GM04504 (cell line): Measurements from ENCODE around the gene ANO2.
A peak's percentile ranks its signal among the peaks of the same experiment; 100 is the strongest.

Experiments used
- DNase-seq: peaks from one replicate; pipeline ENCODE4 v3.0.0-alpha.2; 2012; ENCODE audit warnings: low read depth

ANO2 gene

GRCh38 chr12:5817246-5817645 lies 127.8 kb downstream of the ANO2 start:
- no peak for DNase-seq

GRCh38 chr12:5809586-5809985 lies 135.5 kb downstream of the ANO2 start:
- DNase-seq = no peak

- peak; percentile 77 for DNase-seq
Measured at GRCh38 chr12:5808981-5809380, 136.1 kb downstream of the ANO2 start.

GRCh38 chr12:5807514-5808219 lies 137.4 kb downstream of the ANO2 start:
- no peak for DNase-seq

GRCh38 chr12:5807090-5807414 lies 138.0 kb downstream of the ANO2 start:
- DNase-seq = no peak

GRCh38 chr12:5806371-5807089 lies 138.5 kb downstream of the ANO2 start:
- DNase-seq = no peak

- DNase-seq = no peak
Measured at GRCh38 chr12:5803532-5803931, 141.5 kb downstream of the ANO2 start.

GRCh38 chr12:5798242-5799015 lies 146.6 kb downstream of the ANO2 start:
- DNase-seq = no peak

- DNase-seq = no peak
Measured at GRCh38 chr12:5797661-5798060, 147.4 kb downstream of the ANO2 start.

GRCh38 chr12:5796959-5797225 lies 148.2 kb downstream of the ANO2 start:
- no peak for DNase-seq

- DNase-seq = no peak
Measured at GRCh38 chr12:5796171-5796958, 148.7 kb downstream of the ANO2 start.

- DNase-seq = no peak
Measured at GRCh38 chr12:5794156-5794555, 150.9 kb downstream of the ANO2 start.

- DNase-seq = no peak
Measured at GRCh38 chr12:5792343-5792742, 152.7 kb downstream of the ANO2 start.

GRCh38 chr12:5789469-5789968 lies 155.5 kb downstream of the ANO2 start:
- DNase-seq = no peak

GRCh38 chr12:5787828-5788227 lies 157.2 kb downstream of the ANO2 start:
- DNase-seq = no peak

- DNase-seq = no peak
Measured at GRCh38 chr12:5785601-5786000, 159.5 kb downstream of the ANO2 start.

- no peak for DNase-seq
Measured at GRCh38 chr12:5784462-5785130, 160.5 kb downstream of the ANO2 start.

GRCh38 chr12:5783289-5783920 lies 161.7 kb downstream of the ANO2 start:
- DNase-seq = no peak

GRCh38 chr12:5780536-5780935 lies 164.5 kb downstream of the ANO2 start:
- no peak for DNase-seq

- no peak for DNase-seq
Measured at GRCh38 chr12:5779401-5779800, 165.7 kb downstream of the ANO2 start.

GRCh38 chr12:5778821-5779220 lies 166.2 kb downstream of the ANO2 start:
- DNase-seq = no peak
